ENCODE data around the gene GRM5.

GRCh38 chr11:88555018-88555828 is 510.6 kb downstream of the GRM5 start:
- TF ChIP-seq CTCF (IDR thresholded peaks at IDR 0.05) (no peak), POLR2A (IDR thresholded peaks at IDR 0.05) (no peak)
